Fibroblast of pulmonary artery (primary cell): ENCODE measurements around the gene MARCHF3.

Source experiments
- DNase-seq: peaks from one replicate; pipeline ENCODE4 v3.0.0-alpha.2; 2010; ENCODE audit warnings: low read depth
- H3K4me3 ChIP-seq: replicated peaks from 2 replicates; pipeline ENCODE4 v1.5.1; 2011; ENCODE audit warnings: low read depth, mild to moderate bottlenecking, control low read depth, low read length, moderate library complexity
- TF ChIP-seq, protein P1 (sequence below): IDR thresholded peaks from 2 replicates; pipeline ENCODE4 v1.5.1; 2011; ENCODE audit warnings: mild to moderate bottlenecking, control low read depth, low read length, inconsistent platforms; ENCODE audit errors: missing control alignments

MARCHF3 gene, protein sequence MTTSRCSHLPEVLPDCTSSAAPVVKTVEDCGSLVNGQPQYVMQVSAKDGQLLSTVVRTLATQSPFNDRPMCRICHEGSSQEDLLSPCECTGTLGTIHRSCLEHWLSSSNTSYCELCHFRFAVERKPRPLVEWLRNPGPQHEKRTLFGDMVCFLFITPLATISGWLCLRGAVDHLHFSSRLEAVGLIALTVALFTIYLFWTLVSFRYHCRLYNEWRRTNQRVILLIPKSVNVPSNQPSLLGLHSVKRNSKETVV

DNA sequence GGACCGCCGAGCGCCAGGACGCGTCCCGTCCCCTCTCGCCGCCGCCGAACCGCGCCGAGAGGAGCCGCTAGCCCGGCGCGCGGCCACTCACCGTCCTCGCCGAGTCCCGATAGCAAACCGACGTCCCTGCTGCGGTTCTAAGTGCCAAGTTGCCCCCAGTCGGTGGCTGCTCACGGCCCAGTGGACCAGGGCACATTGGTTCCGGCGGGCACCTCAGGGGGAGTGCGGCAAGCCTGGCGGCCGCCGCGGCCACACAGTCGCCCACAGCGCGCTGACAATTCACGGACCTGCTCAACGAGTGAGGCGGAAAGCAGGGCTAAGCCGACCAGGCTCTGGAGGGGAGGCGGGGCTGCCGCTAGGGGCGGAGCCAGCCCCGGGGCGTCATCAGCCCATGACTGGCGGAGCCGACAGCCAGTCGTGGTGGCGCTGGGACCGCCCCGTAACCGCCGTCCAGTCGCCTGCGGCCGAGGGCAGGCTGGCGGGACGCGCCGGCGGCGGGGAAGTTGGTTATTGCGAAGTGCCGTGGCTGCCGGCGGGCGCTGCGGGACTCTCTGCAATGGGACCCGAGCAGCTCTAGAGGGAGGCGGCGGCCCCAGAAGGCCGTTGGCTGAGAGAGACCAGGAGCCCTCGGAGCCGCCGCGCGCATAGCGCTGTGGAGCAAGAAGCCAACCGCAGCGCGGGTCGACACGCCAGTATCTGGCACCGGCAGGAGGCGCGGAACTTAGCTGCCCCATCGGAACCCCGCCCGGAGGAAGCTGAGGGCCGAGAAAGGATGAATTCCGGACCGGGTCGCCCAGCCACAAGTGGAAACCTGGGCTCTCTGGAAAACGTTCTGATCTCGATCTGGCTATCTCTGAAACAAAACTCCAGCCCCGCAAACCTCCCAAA is at the start of gene MARCHF3:
MARCHF3 (minus strand) TSS at position 300 of the 888 bp plus-strand sequence. CDS start 112,387 bp downstream, outside the sequence.
- TF ChIP-seq, protein P1, sequence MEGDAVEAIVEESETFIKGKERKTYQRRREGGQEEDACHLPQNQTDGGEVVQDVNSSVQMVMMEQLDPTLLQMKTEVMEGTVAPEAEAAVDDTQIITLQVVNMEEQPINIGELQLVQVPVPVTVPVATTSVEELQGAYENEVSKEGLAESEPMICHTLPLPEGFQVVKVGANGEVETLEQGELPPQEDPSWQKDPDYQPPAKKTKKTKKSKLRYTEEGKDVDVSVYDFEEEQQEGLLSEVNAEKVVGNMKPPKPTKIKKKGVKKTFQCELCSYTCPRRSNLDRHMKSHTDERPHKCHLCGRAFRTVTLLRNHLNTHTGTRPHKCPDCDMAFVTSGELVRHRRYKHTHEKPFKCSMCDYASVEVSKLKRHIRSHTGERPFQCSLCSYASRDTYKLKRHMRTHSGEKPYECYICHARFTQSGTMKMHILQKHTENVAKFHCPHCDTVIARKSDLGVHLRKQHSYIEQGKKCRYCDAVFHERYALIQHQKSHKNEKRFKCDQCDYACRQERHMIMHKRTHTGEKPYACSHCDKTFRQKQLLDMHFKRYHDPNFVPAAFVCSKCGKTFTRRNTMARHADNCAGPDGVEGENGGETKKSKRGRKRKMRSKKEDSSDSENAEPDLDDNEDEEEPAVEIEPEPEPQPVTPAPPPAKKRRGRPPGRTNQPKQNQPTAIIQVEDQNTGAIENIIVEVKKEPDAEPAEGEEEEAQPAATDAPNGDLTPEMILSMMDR = peak; percentile 19
- peak; percentile 97 for DNase-seq
- peak within 1 kb of the TSS; percentile 80 for H3K4me3 ChIP-seq

DNA sequence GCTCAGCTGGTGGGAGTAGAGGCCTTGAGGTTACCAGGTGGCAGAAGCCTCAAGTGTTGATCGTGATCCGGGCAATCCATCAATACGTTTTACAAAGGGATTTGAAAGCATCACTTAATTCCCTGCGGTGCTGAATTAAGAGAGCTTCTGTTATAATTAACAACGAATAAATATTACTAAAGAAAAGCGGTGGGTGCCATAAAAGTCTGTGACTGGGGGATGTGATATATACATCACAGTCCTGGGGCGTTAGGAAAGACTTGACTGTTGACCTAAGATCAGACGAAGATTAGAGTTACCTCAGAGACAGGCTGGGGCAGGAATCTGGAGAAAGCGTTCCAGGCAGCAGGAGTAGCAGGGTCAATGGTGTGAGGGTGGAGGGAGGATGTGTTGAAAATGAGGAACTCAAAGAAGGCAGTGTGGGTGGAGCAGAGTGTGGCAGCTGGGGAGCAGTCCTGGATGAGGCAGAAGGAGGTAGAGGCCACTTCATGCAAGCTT is 49.7 kb upstream of the MARCHF3 start:
- no peak for DNase-seq
- TF ChIP-seq, protein P1 = no peak
- no peak overlapping the region for H3K4me3 ChIP-seq

DNA sequence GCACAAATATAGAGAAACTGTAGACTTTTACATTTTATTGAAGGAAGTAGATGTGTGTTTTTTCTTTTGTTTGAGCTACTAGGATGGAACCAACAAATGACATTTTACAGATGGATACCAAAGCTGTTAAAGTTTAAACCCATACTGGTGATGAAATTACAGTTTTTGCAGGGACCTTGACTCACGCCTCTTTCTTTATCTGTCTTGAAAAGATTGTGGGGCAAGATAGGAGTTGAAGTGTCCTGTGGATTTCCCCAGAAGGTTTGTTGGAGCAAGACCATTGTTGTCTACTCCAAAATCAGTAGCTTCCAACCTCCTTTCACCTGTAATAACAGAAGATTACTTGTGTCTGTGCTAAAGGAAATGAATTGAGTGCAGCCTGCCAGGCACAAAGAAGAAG is 47.0 kb upstream of the MARCHF3 start:
- DNase-seq = no peak
- H3K4me3 ChIP-seq = no peak overlapping the region
- TF ChIP-seq, protein P1 = no peak

DNA sequence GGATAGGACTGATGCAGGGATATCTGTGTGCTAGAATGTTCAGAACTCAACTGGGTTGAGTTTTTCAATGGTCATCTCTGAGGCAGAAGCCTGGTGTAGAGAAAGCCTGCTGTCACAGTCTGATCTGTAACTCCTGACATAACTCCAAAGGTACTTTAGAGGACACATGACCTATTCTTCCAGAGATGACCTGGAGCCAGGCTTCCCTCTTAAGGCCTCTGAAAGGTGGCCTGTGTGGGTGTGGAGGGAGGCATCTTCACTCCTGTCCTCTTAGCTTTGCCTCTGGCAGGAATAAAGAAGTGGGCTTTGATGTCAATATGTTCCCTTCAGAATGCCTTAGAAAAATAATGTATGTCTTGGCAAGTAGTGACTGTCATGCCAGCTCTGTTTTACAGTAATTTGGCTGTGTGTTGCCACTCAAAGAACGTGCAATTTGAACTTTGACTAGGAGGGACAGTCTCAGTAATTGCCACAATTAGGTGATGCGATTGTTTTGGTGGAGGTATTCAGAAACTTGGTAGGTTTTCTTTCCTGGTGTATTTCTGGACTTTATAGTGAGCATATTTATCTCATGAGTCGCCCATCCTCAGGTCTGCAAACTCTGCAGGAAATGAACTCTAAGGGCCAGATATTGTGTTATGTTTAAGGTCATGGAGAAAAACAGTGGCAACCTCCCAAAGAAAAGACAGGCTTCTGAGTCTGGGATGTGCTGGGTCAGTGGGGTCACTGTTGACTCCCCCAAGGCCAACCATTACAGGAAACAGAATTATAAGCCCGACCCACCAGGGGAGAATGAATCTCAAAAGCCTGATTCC is 46.2 kb upstream of the MARCHF3 start:
- H3K4me3 ChIP-seq = no peak overlapping the region
- TF ChIP-seq, protein P1 = no peak
- DNase-seq = peak; percentile 54

DNA sequence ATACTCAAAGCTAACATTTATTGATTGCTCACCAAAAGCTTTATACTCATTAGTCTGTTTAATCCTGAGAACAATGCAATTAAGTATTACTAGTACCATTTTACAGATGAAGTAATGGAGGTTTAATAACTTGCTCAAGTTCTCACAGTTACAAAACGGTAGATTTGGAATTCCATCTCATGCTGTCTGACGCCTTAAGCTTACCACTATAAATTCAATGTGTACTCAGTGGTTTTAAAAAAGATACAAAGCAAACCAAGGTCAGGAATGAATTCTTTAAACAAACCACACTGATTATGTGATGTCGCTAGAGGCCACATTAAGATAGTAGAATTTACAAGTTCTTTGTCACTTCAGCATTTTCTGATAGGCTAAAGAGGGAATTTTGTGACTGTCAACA is 44.1 kb upstream of the MARCHF3 start:
- DNase-seq = no peak
- no peak overlapping the region for H3K4me3 ChIP-seq
- TF ChIP-seq, protein P1 = no peak
